ENCODE results near the gene GSE1. TPM values are rescaled to one million over a fixed set of nuclear protein-coding genes. Genes with fewer than 3 reads are reported as not detected.

The GSE1 gene
- total RNA-seq, 1 donor from 2014 or later: 49.8 TPM

DNA sequence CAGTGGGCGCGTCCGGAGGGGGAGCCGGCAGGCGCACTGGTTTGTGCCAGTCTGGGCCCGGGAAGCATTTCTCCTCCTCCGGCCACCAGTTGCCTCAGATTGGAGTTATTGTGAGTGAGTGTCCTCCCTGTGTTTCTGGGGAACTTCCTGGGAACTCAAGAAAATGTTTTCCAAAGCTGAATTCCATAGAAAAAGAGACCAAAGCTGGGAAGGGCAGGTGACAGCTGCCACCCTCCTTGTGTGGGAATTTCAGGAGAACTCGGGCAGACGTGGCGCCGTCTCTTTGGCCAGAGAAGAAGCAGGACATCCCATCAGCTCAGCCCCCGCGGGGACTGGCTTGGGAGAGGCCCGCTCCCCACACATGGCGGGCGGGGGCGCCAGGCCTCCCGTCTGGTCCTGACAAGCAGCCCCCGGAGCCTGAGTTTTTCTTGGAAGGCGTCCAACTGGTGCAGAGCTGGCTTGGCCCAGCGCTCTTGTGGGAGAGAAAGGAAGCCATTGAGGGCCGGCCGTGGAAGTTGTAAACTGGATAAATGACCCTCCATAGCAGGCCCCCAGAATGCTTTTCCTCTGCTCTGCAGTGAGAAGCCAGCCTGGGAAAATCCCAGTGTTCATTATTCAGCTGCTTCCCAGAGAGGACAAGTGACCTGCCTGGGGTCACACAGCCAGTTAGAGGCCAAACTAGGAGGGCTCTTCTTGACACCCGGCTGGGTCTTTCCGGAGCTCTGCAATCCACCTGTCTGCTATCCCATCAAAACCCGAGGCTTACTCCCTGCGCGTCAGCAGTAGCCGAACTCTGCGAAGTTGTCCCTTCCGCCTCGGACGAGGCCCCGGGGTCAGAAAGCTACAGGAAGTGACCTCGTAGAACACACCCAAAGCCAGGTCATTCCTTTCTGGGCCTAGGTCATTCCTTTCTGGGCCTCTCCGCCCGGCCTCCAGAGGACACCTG is 39.2 kb upstream of the GSE1 start:
- DNase-seq (ENCODE audit: low spot score): no peak

DNA sequence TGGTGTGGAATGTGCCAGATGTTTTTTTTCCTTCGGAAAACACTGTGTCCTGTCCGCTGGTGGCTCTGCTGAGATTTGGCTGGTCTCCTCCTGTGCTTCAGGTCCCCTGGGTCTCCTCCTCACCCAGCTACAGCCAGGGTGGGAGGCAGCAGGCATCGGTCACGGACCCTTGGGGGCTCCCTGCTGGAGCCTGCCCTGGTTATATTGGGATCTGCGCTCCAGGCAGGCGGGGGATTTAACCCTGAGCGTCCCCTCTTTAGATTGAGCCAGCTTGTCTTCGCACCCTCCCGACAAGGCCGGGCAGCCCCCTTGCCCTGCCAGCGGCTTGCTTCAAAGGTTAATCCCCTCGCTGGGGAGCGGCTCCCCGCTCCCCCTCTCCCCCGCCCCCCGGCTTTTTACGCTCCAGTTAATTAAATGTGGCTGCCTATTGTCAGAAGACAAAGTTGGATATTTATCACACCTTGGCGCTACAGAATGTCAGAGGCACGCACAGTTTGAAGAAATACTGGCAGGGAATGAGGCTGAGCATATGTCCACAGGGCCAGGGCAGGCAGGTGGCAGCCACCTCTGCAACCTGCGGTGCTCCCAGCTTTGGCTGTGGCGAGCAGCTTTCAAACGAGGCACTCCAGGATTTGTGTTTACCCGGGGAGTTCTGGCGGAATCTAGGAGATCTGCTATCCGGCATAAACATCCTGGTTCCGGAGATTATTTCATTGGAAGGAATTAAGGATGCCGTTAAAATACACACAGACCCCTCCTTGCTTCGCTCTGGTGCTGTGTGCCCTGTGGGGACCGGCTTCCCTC is 38.2 kb upstream of the GSE1 start:
- no peak for DNase-seq (ENCODE audit: low spot score)

DNA sequence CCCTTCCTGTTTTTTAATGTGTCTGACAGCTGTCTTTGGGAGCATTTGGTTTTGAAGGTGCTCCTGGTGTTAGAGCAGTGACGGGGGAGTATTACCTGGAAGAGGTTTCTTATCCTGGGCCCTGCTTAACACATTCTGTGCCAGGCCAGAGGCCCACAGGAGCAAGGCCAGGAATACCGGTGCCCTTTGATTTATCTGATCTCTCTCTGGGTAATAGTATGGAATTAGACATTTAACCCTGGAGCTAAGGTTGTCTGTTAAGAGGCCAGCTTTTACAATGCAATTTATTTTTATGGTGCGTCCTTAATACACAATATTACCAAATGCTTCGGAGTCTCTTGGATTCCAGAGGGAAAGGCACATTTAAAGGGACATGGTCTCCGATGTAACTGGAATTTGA is 37.2 kb upstream of the GSE1 start:
- no peak for DNase-seq (ENCODE audit: low spot score)

DNA sequence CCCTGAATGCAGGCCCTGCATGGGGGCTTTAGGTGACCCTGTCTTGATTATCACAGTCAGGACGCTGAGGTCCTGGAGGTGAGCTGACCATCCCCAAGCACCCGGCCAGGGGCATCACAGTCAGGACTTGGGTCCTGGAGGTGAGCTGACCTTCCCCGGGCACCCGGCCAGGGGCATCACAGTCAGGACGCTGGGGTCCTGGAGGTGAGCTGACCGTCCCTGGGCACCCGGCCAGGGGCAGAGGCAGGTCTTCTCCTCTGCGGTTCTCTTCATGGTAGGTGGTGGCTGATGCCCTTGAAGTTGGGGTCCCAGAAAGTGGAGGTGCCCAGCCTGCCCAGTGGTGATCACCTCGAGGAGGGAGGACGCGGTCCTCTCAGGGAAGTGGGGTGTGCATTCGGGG is 36.2 kb upstream of the GSE1 start:
- no peak for DNase-seq (ENCODE audit: low spot score)

DNA sequence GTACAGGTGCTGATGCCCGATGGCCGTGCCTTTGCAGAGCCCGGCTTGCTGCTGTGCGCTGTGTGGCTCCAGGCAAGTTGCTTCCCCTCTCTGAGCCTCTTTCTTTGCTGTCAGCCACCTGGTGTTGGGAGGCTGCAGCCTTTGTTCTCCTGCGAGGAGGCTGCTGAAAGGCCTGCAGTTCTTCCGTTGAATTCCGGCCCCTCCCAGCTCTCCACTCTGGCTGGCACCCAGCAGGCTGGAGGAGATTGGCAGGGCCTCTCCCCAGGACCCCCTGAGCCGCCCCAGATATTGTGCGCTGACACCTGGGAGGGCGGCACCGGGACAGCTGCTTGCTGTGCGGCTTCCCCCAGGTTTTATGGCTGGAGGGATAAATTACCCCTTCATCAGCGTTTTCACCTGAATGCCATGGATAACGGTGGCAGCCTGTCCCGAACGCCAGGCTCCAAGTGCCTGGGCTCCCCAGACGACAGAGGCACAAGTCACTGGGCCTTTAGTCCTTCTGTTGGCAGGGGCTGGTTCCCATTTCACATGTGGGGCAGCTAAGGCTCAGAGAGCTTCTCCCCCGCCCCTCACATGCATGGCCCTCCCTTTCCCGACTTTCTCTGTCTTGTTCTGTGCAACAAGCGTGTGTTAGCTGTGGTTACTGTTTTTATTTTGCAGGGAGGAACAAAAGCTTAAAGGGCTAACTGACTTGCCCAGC is 35.1 kb upstream of the GSE1 start:
- no peak for DNase-seq (ENCODE audit: low spot score)

DNA sequence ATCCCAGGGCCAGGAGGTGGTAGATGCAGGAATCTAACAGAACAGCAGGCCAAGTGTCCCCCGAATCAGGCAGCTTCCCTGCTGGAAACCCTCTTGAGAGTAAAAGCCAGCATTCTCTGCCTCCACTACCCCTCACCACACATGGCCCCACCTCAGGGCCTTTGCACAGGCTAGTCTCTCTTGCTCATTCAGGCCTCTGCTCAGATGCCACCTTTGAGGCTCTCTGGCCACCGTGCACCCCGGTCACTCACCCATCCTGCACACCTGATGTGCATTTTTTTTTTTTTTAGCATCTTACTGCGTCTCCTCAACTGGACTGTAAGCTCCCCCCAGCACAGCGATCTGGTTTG is 34.5 kb upstream of the GSE1 start:
- DNase-seq (ENCODE audit: low spot score): no peak

DNA sequence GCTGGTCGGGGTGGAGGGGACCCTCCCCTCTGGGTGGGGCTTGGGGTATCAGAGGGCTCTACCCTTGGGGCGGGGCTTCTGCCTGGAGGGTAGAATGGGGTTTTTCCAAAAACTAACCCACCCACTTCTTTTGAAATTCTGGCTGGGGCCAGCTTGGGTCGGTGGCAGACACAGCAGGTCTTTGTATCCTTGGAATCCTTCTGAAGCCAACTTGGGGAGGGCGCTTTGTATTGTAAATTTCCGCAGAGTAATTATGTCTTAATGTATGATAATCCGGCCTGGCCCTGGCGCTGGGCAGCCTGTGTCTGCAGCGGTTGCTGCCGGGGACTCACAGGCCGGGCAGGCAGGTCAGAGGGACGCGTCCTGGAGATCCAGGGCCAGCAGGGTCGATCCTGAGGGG is 33.9 kb upstream of the GSE1 start:
- no peak for DNase-seq (ENCODE audit: low spot score)

DNA sequence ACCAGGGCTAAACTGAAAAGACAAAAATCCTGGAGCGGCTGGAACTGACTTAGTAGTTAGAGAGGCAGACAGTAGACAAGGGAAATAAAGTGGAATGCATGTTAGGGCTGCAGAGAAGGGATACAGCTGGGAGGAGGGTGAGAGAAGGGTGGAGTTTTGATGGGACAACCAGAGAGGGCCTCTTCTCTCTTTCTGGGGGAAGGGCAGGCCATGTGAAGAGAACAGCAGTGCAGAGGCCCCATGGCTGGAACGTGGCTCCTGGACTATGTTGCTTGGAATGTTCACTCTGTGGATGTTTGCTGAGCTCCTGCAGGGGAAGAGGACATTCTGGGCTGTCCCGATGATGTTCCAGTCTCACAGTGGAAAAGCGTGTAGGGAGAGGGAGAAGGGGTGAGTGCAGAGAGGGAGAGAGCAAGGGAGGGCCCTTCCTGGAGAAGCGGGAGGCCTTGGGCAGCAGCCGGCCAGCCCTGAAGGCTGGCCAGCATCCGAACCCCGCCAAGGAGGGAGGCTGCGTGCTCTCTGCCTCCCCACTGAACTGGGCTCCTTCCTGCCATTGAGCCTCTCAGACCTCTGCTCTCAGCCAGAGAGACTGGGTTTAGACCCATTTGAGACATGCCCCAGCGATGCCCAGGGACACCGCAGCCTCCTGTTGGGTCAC is 33.1 kb upstream of the GSE1 start:
- DNase-seq (ENCODE audit: low spot score): no peak

DNA sequence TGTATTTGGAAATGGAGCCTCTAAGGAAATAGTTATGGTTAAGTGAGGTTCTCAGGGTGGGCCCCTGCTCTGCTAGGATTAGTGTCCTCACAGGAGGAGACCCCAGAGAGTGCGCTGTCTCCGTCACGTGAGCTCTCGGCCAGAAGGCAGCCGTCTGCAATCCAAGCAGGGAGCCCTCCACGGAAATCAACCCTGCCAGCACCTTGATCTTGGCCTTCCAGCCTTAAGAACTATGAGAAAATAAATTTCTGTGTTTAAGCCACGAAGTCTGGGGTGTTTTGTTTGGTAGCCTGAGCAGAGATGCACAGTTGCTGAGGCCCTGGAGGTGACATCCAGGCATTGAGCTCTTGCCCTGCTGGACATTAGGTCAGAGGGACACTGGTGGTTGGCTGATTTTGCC is 32.4 kb upstream of the GSE1 start:
- no peak for DNase-seq (ENCODE audit: low spot score)

DNA sequence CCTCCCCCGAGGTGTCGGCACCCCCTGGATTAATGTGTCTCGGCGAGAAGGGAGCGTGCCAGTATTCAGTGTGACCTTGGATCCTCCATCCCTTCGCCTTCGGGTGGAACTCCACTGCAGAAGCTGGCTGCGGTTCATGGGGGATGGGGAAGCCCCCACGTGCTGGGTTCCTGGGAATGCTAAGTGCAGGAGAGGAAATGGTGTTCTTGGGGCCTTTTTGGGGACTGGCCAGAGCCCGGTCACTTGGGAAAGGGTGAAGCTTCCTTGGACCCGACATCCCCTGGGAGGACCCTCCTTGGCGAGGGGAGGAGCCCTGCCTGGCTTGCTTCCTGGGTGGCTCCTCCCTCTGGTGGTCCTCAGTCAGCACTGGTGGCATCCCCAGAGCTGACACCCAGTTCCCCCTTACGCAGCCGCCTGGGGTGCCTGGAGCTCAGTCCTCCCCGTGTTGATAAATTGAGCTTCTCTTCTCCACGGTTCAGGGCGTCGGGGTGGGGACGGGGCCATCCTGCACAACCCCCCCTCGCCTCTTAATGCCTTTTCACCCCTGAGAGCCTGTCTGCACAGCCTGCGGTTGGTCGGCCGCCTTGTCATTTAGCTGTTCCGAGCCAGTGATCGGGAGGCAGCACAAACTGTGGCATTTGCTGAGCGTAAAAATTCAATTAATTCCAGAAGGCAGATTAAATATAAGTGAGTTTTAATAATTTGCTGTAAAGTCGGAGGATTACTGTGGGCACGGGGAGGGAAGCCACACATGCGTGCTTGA is 30.7 kb upstream of the GSE1 start:
- no peak for DNase-seq (ENCODE audit: low spot score)

DNA sequence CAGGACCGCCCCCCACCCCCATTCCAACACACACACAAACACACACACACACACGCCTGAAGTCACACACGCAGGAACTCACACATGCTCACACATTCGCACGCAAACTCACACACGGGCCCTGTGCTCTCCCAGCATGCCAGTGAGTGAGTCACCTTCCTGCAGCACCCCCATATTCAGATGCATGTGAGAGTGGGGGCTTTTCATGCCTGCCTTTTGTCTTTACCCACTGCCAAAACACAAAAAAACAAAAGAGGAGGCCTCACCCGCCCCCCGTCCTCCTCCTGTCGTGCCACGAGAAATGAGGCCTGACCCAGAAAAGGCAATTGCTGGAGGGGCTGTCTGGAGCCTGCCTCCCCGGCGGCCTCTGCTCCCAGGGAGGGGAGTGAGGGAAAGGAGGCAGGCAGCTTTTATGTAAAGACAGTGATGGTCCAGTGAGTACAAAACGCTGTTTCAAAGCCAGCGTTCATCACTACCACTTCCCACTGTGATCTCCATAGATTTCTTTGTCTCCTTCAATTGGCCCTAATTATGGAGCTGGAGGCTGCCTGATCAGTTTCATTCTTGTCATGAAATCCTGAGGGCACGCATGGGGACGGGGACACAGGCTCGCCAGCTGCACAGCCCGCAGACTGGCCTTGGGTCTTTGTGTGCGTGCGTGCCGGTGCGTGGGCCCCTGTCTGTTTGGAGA is 29.5 kb upstream of the GSE1 start:
- DNase-seq (ENCODE audit: low spot score): no peak

DNA sequence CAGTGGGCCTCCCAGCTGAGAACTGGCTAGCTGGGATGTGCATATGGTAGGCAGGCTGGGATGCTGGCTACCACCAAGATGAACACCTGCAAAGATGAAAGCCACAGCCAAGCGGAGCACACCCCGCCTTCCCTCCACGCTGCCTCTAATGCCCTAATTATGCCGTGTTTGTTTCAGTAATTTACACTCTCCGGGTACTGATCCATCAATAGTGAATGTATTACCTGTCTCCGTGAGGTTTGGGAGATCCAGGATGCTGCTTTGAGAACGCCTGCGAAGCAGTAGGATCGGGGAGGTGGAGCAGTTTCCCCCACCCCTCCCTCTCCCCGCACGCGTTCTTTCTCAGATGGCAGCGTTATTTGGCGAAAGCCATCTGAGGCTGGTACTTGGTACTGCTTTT is 28.9 kb upstream of the GSE1 start:
- DNase-seq (ENCODE audit: low spot score): no peak

DNA sequence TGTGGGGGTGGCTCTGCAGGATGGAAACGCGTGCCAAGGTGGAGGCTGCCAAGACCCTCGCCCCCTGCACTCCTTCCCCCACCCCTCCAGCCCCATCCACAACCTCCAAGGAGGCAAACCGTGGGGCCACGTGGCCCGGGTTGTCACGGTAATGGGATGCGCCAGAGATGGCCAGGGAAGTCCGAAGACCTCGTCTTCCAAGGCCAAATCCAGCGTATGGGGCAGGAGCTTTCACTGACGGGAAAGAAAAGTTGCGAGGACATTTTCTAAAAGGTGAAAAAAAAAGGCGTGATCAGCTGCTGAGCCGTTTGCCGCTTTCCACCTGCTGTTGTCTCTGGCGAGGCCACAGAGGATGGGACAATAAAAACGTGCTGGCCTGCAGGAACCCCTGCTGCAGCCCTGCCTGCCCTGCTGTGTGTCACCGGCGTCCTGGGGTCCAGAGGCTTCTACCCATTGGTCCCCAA is 28.3 kb upstream of the GSE1 start:
- DNase-seq (ENCODE audit: low spot score): no peak

DNA sequence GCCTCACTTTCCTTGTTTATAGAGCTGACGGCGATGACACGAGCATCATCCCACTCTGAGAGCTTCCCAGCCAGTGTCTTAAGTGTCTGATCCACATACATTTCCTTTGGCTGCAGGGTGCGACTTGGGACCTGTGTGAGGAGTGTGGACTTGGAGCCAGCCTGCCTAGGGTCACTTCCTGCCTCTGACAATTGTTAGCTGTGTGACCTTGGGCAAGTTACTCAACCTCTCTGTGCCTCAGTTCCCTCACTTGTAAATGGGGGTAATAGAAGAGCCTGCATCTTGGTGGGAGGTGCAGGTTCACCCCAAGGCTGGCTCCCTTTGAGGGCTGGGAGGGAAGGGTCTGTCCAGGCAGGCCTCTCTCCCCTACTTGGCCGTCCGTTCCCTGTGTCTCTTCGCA is 27.4 kb upstream of the GSE1 start:
- DNase-seq (ENCODE audit: low spot score): no peak

DNA sequence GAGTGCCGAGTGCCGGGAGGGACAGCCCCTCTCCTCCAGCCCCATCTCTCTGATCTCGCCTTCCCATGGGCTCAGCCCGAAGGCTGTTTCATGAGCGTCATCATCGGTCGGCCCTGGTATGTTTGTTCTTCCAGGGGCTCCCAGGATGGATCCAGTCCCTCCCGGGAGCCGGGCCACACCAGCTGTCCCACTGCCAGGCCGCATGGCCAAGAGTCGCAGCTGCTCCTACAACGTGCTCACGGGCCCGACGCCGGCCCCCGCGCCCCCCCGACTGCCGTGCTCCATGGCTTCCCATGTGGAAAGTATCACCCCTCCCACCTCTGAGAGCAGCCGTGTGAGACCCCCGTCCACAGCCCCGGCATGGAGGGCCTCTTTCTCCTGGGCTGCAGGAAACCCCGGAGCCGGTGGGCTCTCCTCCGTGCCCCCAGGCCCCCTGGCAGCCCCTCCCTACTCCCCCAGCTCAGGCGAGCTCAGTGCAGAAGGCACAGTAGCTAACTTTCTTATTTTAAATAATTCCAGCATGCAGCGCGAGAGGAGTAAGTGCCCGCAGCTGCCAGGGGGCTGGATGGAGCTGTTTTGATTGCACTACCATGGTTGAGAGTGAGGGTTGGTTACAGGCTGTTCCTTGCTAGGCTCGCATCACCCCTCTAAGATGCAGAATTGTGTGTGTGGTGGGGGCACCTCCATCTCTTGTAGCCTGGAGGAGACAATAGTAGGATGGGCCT is 26.6 kb upstream of the GSE1 start:
- peak; percentile 61 for DNase-seq (ENCODE audit: low spot score)

DNA sequence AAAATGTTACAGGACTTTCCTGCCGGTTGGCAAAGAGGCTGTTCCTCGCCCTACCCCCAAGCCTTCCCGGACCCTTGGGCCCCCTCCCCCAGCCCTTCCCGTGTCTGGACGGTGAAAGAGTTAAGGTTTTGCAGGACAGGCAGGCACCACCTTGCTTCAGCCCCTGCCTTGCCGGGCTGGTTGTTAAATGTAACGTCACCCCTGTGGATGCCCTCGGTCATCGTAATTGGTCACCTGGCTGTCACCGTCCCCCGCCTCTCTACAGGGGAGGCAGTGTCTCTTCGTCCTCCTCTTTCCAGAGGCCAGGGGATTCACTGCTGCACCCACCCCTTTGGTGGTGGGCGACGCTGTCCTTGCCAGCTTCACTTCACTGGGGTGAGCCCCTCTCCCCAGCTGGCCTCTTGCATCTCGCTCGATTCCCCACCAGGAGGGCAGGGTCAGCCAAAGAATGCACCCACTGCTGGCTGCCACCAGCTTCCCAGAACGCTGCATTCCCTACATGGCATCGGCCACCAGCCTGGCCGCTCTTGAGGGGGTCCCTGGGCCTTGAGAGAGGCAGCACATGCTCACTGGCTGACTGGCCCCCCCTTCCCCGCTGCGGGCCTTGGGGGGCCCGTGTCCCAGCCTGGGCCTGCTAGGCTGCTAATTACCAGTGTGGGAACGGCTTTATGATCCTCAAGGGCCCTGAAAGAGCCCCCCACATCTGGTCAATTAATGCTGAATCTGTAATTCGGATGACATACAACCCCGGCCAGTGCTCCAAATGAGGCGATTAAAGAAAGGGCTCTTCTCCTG is 25.2 kb upstream of the GSE1 start:
- DNase-seq (ENCODE audit: low spot score): no peak

DNA sequence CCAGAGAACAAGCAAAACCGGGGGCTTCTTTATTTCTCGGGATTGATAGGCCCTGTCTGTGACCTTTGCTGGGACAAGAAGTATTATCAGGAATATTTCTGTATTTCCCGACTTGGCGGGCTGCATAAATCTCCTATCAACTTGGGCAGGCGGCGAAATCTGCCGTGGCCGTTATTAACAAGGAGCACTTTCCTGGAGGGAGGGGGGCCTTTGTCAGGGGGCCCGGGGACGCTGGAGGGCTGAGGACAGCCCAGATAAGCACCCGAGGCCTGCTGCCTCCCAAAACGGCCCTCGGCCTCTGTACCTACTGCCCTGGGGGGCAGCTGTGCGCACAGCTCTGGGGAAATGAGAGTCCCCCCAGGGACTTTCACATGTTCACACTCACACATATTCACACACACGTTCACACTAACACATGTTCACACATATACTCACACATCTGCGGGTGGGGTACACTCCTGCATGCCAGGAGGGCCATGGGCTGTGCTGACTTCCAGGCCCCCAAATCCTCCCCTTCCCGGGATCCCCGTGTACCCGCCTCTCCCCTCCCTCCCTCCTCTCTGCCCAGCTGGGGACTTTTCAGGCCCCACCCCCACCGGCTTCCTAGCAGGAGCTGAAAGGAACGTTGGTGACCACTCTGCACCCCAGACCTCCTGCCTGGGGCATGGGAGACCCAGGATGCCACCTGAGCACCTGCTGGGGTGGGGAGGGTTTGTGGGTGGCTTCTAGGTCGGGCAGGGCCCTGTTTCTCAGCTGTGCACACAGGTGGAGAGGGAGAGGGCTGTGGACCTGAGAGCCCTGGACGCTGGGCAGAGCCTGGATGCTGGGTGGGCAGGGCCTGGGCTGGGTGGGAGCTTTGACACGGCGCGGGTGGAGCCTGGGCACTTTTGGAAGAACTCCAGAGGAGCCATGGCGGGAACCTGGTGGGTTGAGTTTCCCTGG is 24.3 kb upstream of the GSE1 start:
- no peak for DNase-seq (ENCODE audit: low spot score)

All from ureter (tissue), 1 donor.